GM19397 (cell line): Measurements from ENCODE around the gene ZNF768.
A peak's percentile ranks its signal among the peaks of the same experiment; 100 is the strongest.

Experiments
- ATAC-seq: cut with Tn5 transposase; IDR thresholded peaks from one replicate; pipeline ENCODE4 v1.9.1; 2021; ENCODE audit warnings: mild to moderate bottlenecking, moderate library complexity; ENCODE audit not compliant: unreplicated experiment

The ZNF768 gene

GRCh38 chr16:30526137-30526822, at the start of gene ZNF768:
ZNF768 (minus strand) TSS chr16:30526566; CDS start chr16:30526413, 153 bp downstream.
- peak; percentile 37 for ATAC-seq

- ATAC-seq, result no peak
Measured at GRCh38 chr16:30574678-30575077, 48.3 kb upstream of the ZNF768 start.

GRCh38 chr16:30571445-30572322, 45.3 kb upstream of the ZNF768 start, which contains the start of gene ZNF688:
ZNF688 (minus strand) TSS chr16:30571714; CDS start chr16:30571629, 85 bp downstream.
- ATAC-seq, result peak; percentile 67

GRCh38 chr16:30570636-30571444, 44.5 kb upstream of the ZNF768 start:
- no peak for ATAC-seq

- no peak for ATAC-seq
Measured at GRCh38 chr16:30569746-30570635, 43.6 kb upstream of the ZNF768 start.

GRCh38 chr16:30569281-30569680, 42.9 kb upstream of the ZNF768 start:
- ATAC-seq, result no peak

GRCh38 chr16:30567991-30568638, 41.7 kb upstream of the ZNF768 start:
- no peak for ATAC-seq

GRCh38 chr16:30567160-30567990, 41.0 kb upstream of the ZNF768 start:
- ATAC-seq, result no peak

- no peak for ATAC-seq
Measured at GRCh38 chr16:30566531-30566930, 40.2 kb upstream of the ZNF768 start.

GRCh38 chr16:30565984-30566383, 39.6 kb upstream of the ZNF768 start:
- ATAC-seq, result no peak

GRCh38 chr16:30565526-30565925, 39.2 kb upstream of the ZNF768 start:
- no peak for ATAC-seq

- ATAC-seq, result no peak
Measured at GRCh38 chr16:30562021-30562420, 35.7 kb upstream of the ZNF768 start.

GRCh38 chr16:30561089-30561816, 34.9 kb upstream of the ZNF768 start:
- ATAC-seq, result no peak

- ATAC-seq, result no peak
Measured at GRCh38 chr16:30559690-30560089, 33.3 kb upstream of the ZNF768 start.

- ATAC-seq, result no peak
Measured at GRCh38 chr16:30558789-30559377, 32.5 kb upstream of the ZNF768 start.

- peak; percentile 86 for ATAC-seq
Measured at GRCh38 chr16:30557957-30558788, 31.8 kb upstream of the ZNF768 start, which contains the start of gene ZNF764. ZNF764 (minus strand) TSS chr16:30558374; CDS start chr16:30558182, 192 bp downstream.

- ATAC-seq, result no peak
Measured at GRCh38 chr16:30557707-30557956, 31.3 kb upstream of the ZNF768 start.
